PFSK-1 (cell line): Measurements from ENCODE around the gene PFAS.

Source experiments
- POLR2AphosphoS5 ChIP-seq: IDR thresholded peaks from 2 replicates; pipeline ENCODE4 v1.6.1; 2012; ENCODE audit warnings: low read depth, mild to moderate bottlenecking, control low read depth, low read length, moderate library complexity
- REST ChIP-seq, 2 experiments: IDR thresholded peaks; 2 replicates each; pipeline versions ENCODE4 v1.6.1 to v1.8.0; 2011 to 2012; ENCODE audit warnings: low read depth in 2 of 2, low read length in 2 of 2, control low read depth in 1 of 2, inconsistent platforms in 1 of 2, mild to moderate bottlenecking in 1 of 2, moderate library complexity in 1 of 2; ENCODE audit not compliant: insufficient read depth in 1 of 2
- SIN3A ChIP-seq: IDR thresholded peaks from 2 replicates; pipeline ENCODE4 v1.6.1; 2012; ENCODE audit warnings: mild to moderate bottlenecking, low read length, moderate library complexity, borderline replicate concordance; ENCODE audit not compliant: insufficient read depth

- TF ChIP-seq POLR2AphosphoS5 (no peak), SIN3A (no peak), REST (IDR thresholded peaks at IDR 0.05; ENCODE audit: insufficient read depth in 1 of 2, low read depth in 2 of 2, low read length in 2 of 2) (no peak)
Observed at GRCh38 chr17:8227238-8227581, 21.9 kb upstream of the PFAS start.
